ELF-1 (cell line): ENCODE measurements around the gene CLIC5.

Experiments
- DNase-seq: peaks from one replicate; pipeline ENCODE4 v3.0.0-alpha.2; 2016; ENCODE audit warnings: low read depth, low spot score

Gene CLIC5

DNA sequence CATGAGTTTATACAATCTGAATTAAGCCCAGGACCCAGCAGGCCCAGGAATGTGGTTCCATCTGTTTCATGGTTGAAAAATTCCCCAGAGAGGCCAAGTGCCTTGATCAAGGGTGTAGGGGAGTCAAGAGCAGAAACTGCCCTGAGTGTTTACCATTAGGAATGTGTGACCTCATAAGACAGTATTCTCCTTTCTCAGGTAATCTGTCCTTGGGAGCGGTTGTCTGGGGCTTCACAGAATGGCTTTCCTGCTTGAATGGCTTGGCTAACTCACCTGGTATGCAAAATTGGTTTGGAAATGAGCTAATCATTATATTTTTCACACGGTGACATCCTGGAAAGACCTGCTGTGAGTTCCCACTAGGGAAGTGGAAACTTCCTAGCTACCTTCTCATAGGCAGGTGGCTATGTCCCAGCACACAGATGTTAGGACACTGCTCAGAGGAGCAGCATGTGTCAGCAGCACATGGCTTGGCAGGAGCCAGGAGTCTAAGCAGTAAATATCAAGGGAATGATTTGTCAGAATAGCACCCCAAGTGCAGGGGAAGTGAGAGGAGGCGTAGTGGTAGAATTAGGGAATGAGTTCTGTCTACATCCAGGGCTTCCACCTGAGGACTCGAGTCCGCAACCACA is 17.7 kb downstream of the CLIC5 start:
- no peak for DNase-seq

- peak; percentile 16 for DNase-seq
These were observed 24.5 kb downstream of the CLIC5 start for GRCh38 chr6:45991189-45991588.

DNA sequence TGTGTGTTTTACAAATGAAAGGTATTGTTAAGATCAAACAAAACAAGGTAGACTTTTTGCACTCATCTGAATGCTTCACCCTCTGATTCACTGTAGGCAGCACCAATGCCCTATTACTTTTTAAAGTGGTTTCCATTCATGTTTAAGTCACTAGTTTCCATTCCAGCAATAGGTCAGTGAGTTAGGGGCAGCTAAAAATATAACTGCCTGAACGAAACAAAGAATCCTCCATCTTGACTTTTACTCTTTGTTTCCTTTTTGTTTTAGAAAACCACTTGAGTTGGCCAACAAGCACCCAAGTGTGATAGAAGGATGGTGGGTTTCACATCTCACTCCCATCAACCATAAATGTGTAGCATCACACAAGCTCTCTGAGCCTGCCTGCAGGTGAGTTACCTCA is 25.5 kb downstream of the CLIC5 start:
- no peak for DNase-seq

- DNase-seq, result no peak
These were observed 27.0 kb downstream of the CLIC5 start for GRCh38 chr6:45988635-45989034.

GRCh38 chr6:45987856-45988255 is 27.8 kb downstream of the CLIC5 start:
- no peak for DNase-seq

DNA sequence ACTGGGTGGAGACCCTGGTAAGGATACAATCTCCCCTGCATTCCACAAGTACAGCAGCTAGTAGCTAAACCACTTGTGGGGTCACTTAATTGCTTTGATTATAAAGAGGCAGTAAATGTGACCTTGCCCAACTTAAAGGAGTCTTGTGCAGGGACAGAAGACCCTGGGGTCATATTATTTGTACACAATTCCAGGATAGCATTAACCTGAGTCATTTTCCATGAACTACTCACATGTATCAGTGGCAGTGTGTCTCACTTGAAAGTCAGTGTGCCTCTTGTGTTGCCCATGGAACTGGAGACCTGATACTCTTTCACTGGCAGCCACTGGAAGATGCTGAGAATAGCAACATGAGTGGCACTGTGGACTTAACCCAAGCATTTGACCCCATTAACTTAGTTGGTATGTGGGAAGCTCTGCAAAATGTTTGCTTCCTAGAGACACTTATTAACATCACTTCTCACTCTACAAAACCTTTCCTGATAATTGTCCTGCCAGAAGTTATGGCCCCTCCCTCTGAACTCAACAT is 28.9 kb downstream of the CLIC5 start:
- DNase-seq, result no peak

DNA sequence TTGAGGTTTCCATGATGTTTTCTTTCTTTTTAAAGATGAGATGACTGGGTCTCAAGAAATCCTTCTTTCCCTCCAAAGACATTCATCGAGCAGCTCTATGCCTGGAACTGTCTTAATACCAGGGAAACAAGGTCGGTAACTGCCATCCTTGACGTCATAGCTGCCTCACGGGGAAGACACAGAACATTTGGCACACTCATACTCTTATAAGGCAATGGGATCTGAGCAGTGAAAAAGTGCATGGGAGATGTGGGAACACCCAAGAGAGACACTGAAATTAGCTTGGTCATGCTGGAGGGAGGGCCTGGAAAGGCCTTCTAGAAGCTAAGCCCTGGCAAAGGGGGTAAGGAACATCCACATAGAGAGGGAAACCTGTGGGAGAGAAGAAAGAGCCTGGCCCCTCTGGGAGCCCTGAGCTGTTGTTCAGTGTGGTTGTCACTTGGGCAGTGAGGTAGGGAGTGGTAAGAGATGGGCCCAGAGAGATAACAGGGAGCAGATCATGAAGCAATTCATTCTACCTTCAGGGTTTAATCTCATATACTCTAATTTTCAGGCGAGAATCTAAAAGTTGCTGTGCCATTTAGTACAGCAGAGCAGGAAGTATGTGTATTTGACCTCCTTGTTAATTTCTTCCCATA is 30.8 kb downstream of the CLIC5 start:
- DNase-seq, result no peak

DNA sequence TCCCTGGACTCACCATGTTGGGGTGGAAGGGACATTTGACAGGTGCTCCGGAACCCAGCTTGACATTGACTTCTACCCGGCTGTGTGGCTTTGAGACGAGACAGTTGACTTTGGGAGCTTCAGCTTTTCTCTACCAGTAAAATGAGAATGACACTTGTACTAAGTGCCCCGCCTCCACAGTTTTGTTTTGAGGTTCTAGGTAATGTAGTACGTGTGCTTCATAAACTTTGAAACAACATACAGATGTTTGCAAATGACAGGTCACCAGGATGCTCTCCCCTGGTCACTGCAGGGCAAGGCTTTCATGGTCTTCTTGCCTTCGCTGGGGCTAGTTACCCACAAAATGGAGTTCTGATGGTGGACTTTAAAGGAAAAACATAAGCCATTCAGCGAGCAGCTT is 31.3 kb downstream of the CLIC5 start:
- DNase-seq, result no peak

DNA sequence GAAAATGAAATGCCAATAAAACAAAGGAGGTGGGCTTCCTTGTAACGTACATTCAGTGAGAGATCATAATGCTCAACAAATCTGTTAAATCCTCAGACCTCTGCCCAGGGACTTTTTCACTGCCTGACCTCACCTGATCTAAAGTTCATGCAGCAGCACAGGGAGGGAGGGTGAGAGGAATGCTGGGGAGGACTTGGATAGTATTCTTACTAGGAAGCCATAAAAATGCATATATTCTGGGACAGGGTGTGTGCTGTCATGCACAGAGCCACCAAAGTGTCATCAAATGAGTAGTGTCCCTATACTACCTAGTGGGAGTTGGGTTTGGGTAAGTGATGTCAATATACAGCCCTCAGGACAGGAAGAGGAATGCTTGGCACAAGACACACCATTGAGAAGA is 32.6 kb downstream of the CLIC5 start:
- DNase-seq, result no peak

DNA sequence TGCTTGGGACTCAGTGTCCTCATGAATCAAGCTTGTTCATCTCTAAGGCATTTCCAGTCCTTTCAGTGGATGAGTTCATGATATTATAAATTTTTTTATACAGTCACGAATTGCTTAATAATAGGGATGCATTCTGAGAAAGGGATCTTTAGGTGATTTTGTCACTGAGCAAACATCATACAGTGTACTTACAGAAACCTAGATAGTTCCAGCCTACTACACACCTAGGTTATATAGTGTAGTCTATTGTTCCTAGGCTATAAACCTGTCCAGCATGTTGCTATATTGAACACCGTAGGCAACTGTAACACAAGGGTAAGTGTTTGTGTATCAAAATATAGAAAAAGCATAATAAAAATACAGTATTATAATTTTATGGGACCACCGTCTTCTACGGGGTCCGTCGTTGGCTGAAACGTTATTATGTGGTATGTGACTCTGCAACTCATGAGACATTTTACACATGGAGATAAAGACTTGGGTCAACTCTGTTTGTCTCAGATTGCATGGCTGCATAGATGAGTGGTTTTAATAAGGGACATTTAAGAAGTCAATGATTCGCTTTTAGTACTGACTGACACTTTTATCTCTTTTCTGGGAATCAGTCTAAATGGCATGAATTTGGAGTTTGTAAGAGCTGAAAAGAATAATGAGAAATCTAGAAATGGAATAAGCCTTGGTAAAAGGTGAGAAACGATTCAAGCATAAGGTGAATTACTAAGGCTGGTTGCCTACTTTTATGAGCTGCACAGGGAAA is 33.2 kb downstream of the CLIC5 start:
- DNase-seq, result no peak

GRCh38 chr6:45981046-45981445 is 34.6 kb downstream of the CLIC5 start:
- DNase-seq, result no peak

GRCh38 chr6:45979311-45979710 is 36.3 kb downstream of the CLIC5 start:
- no peak for DNase-seq

DNA sequence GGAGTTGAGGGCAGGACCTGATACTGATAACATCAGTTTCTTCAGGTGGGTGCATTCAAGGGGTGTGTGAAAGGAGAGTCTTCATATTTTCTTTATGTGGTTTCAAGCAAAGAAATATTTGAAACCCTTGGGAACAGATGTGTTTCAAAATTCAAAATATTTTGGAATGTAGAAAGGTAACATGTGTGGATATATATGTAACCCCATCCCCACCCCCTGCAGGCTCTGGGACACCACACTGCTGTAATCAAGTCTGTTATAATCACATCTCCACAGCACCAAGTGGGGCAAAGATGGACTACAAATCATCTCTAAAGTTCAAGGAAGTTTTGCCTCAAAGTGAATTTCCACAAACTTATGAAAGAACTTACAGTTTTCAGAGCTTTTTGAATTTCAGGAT is 41.1 kb downstream of the CLIC5 start:
- no peak for DNase-seq

DNA sequence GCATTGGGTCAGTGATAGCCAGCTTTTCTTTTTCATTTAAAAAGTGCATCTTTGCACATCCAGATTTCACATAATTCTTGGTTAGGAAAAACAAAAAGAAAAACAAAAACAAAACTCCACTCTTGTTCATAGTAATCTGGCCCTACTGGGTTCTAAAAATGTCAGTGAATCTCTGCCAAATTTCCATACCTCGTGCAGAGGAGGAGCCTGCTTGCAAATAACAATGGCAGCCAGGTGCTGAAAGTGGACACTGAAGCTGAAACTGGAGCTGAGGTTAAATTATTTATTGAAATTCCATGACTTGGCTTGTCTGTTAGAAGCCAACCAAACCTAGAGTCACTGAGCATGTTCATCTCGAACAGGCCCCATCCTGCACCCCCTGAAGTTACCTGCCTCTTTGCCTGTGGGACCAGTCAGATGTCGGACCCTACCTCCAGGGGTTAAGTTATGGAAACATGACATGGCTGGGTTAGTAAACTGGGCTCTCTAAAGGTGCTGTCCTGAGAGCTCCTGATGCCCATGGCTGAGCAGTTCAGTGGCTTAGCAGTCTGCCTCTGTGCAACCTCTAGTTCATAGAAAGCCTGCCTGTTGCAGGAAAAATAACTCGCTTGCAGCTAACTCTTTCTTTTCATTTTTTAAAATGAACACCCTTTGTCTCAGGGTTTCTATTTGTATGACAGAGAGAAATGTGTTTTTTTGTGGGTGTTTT is 42.7 kb downstream of the CLIC5 start:
- no peak for DNase-seq

DNA sequence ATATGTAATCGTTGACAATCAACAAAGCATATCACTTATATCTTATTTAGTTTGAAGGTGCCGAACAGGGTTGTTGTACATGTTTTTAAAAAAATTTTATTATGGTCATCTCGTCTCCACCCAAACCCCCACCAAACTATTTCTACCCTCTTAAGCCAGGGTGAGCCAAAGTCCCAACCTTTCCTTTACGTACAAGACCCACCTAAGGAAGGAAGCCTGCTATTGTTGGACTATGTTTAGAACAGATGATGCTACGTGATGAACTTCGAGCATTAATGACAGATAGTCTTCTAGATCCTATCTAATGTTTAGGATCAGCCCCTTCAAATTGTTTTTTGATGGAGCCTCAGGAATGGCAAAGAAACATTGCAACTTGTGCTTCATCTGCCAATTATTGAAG is 44.4 kb downstream of the CLIC5 start:
- no peak for DNase-seq

GRCh38 chr6:45970326-45970725 is 45.3 kb downstream of the CLIC5 start:
- no peak for DNase-seq

DNA sequence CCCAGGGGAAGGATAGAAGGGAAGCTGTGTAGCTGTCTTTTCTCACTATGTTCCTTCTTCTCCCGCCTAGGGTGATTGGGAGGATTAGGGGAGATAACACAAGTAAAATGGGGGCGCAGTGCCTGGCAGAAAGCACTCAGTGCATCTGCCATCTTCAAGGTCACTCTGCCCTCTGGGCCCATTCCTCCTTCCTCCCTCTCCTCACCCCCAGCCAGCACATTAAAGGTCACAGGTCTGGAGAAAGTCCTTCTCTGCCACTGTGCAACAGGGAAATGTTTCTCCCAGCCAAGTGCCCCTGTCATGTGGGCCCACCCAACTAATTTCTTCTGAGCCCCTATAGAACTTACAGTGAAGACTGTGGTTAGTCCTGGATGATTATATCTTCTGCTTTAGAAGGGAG is 45.8 kb downstream of the CLIC5 start:
- DNase-seq, result no peak

- DNase-seq, result no peak
These were observed 46.6 kb downstream of the CLIC5 start for GRCh38 chr6:45969026-45969425.

- no peak for DNase-seq
These were observed 48.3 kb downstream of the CLIC5 start for GRCh38 chr6:45967363-45967762.

- DNase-seq, result no peak
These were observed 48.9 kb downstream of the CLIC5 start for GRCh38 chr6:45966797-45967196.

DNA sequence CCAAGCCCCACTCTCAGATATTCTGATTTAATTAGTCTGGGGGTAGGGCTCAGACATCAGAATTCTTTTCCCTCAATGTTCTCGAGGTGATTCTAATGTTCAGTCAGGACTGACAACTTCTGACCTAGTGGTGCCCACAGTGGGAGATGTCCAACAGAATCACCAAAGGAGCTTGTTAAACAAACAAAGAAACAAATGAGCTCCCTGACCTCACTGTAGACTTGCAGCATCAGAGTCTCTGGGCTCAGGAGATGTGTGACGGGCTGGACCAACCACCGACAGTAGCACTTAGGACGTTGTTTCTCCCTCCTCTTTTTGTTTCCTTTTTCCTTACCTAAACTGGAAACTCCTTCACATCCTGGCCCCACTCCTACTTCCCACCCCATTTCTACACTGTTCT is 49.3 kb downstream of the CLIC5 start:
- DNase-seq, result no peak

- DNase-seq, result no peak
These were observed 49.9 kb downstream of the CLIC5 start for GRCh38 chr6:45965792-45966191.
